Osteoblast (primary cell): ENCODE results near the gene USP1. TPM values are rescaled to one million over a fixed set of nuclear protein-coding genes. Genes with fewer than 3 reads are reported as not detected.
A peak's percentile ranks its signal among the peaks of the same experiment; 100 is the strongest.

Source experiments
- DNase-seq: peaks from one replicate; pipeline ENCODE4 v3.0.0; 2011; ENCODE audit warnings: low spot score, mixed read lengths; ENCODE audit not compliant: insufficient read length; ENCODE audit errors: missing footprints
- H2AFZ ChIP-seq: 2 replicates; pipeline ENCODE4 v1.6.0; 2011; ENCODE audit warnings: mild to moderate bottlenecking, low read length
- H3K27ac ChIP-seq: 2 replicates; pipeline ENCODE4 v1.5.1; 2011; ENCODE audit warnings: mild to moderate bottlenecking, low read depth, low read length, moderate library complexity
- H3K27me3 ChIP-seq: 2 replicates; pipeline ENCODE4 v1.6.0; 2012; ENCODE audit warnings: mild to moderate bottlenecking, control low read depth, inconsistent platforms, low read length, moderate library complexity; ENCODE audit not compliant: insufficient read depth
- H3K36me3 ChIP-seq: 2 replicates; pipeline ENCODE4 v1.5.1; 2011; ENCODE audit warnings: mild to moderate bottlenecking, low read length, control low read depth, moderate library complexity; ENCODE audit not compliant: insufficient read depth
- H3K4me1 ChIP-seq: 2 replicates; pipeline ENCODE4 v1.5.1; 2011; ENCODE audit warnings: mild to moderate bottlenecking, low read length, control low read depth, moderate library complexity; ENCODE audit not compliant: insufficient read depth
- H3K4me2 ChIP-seq: 2 replicates; pipeline ENCODE4 v1.6.0; 2011; ENCODE audit warnings: mild to moderate bottlenecking, low read length; ENCODE audit not compliant: insufficient read depth
- H3K4me3 ChIP-seq: fragments of 200-600 bp; sonication (generic); 3 replicates; pipeline ENCODE4 v1.5.1; 2012; ENCODE audit warnings: mild to moderate bottlenecking, low read length, inconsistent platforms; ENCODE audit not compliant: insufficient read depth
- H3K79me2 ChIP-seq: 2 replicates; pipeline ENCODE4 v1.6.0; 2012; ENCODE audit warnings: mild to moderate bottlenecking, low read length, control low read depth, inconsistent platforms; ENCODE audit not compliant: insufficient read depth
- H3K9me3 ChIP-seq: 2 replicates; pipeline ENCODE4 v1.5.1; 2011; ENCODE audit warnings: low read depth, low read length, control low read depth
- H4K20me1 ChIP-seq: 2 replicates; pipeline ENCODE4 v1.6.0; 2012; ENCODE audit warnings: mild to moderate bottlenecking, low read length, control low read depth; ENCODE audit not compliant: insufficient read depth
- total RNA-seq: library from RNA; depleted of rRNA; stranded (reverse); fragments of >200 nt; gene quantifications from 2 replicates; pipeline ENCODE4 v1.2.3, GENCODE V29; 2012
- TF ChIP-seq, protein P1 (sequence below): IDR thresholded peaks from 2 replicates; pipeline ENCODE4 v1.5.1; 2011; ENCODE audit warnings: mild to moderate bottlenecking, low read depth, low read length, moderate library complexity; ENCODE audit errors: extremely low read depth

The USP1 gene
- total RNA-seq, 1 donor, result 23.5 TPM

DNA sequence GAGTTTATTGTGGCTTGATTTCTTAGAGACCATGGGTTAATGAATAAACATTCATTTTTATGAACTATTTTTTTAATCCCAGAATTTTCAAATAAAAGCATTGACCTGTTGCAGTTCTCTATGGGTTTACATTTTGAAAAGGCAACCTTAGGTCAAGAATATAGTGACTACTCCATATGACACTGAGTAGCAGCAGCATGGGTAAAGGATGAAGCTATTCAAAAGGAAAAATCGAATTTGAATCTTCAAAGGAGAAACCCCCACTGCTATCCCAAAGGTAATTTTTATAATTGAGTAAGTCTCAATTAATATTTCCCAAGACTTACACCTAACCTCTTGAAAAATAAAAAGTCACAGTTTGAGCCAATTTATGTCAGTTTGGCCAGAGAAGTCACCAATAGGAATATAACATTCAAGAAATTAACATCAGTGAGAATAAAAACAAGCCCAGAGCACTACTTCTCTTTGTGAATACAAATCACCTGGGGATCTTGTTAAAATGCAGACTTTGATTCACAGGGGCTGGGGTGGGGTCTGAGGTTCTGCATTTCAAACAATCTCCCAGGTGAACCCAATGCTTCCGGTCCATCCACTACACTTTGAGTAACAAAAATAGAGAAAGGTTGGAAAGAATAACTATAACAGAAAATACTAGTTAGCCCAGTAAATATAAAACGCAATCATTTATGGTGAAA lies 39.8 kb downstream of the USP1 start:
- TF ChIP-seq, protein P1, sequence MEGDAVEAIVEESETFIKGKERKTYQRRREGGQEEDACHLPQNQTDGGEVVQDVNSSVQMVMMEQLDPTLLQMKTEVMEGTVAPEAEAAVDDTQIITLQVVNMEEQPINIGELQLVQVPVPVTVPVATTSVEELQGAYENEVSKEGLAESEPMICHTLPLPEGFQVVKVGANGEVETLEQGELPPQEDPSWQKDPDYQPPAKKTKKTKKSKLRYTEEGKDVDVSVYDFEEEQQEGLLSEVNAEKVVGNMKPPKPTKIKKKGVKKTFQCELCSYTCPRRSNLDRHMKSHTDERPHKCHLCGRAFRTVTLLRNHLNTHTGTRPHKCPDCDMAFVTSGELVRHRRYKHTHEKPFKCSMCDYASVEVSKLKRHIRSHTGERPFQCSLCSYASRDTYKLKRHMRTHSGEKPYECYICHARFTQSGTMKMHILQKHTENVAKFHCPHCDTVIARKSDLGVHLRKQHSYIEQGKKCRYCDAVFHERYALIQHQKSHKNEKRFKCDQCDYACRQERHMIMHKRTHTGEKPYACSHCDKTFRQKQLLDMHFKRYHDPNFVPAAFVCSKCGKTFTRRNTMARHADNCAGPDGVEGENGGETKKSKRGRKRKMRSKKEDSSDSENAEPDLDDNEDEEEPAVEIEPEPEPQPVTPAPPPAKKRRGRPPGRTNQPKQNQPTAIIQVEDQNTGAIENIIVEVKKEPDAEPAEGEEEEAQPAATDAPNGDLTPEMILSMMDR, result no peak
- Histone ChIP-seq H3K9me3 (no peaks in the 10 kb centered on the region), H3K4me1 (no peaks in the 10 kb centered on the region), H4K20me1 (no peaks in the 10 kb centered on the region), H2AFZ (no peak overlapping the region), H3K27ac (no peak overlapping the region), H3K27me3 (no peaks in the 10 kb centered on the region), H3K4me3 (no peak overlapping the region), H3K79me2 (no peaks in the 10 kb centered on the region), H3K36me3 (peaks cover 22% of the 10 kb centered on the region), H3K4me2 (no peak overlapping the region)
- DNase-seq, result no peak

DNA sequence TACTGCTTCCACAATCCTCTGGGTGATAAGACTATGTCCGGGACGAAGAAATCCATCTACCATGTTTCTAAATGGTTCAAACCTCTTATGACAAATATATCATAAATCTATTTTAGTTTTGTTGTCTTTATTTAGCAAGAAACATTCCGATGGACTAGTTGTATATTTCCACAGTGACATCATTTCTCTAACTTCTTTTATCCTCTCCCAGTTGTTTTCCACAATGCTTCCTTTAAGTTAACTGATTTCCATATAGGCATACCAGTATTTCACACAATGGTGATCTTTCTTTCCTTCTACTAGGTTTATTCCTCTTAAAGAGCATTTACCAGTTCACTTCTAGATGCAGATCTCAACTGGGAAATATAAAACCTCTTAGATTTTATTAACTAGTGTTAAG lies 44.8 kb downstream of the USP1 start:
- TF ChIP-seq, protein P1, result no peak
- Histone ChIP-seq H3K36me3 (peaks cover 5% of the 10 kb centered on the region), H3K27me3 (no peaks in the 10 kb centered on the region), H3K4me3 (no peak overlapping the region), H3K4me2 (no peak overlapping the region), H3K27ac (no peak overlapping the region), H4K20me1 (no peaks in the 10 kb centered on the region), H3K79me2 (no peaks in the 10 kb centered on the region), H3K9me3 (no peaks in the 10 kb centered on the region), H2AFZ (no peak overlapping the region), H3K4me1 (no peaks in the 10 kb centered on the region)
- peak; percentile 29 for DNase-seq

DNA sequence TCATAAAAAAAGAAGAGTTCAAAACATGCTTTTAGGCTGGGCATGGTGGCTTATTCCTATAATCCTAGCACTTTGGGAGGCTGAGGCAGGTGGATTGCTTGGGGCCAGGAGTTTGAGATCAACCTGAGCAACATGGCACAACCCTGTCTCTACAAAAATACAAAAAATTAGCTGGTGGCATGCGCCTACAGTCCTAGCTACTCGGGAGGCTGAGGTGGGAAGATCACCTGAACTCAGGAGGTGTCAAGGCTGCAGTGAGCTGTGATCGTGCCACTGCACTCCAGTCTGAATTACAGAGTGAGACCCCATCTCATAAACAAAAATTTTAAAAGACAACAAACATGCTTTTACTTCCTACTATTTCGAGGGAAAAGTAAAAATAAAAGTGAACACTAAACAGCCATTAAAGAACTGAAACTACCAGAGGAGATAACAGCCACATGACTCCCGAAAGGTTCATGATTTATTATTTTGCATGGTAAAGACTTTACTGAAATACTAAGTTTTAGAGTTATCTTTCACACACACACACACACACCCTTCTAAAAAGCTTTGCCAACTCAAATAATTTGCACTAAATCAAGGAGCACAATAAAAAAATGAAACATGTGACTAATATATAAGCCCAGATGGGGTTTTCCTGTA lies 48.1 kb downstream of the USP1 start:
- H3K27ac ChIP-seq, result no peak overlapping the region
- no peak overlapping the region for H2AFZ ChIP-seq
- H3K4me2 ChIP-seq, result no peak overlapping the region
- H4K20me1 ChIP-seq, result no peaks in the 10 kb centered on the region
- H3K79me2 ChIP-seq, result no peaks in the 10 kb centered on the region
- peaks cover 5% of the 10 kb centered on the region for H3K36me3 ChIP-seq
- DNase-seq, result no peak
- H3K9me3 ChIP-seq, result no peaks in the 10 kb centered on the region
- TF ChIP-seq, protein P1, result no peak
- no peaks in the 10 kb centered on the region for H3K4me1 ChIP-seq
- H3K27me3 ChIP-seq, result no peaks in the 10 kb centered on the region
- no peak overlapping the region for H3K4me3 ChIP-seq

DNA sequence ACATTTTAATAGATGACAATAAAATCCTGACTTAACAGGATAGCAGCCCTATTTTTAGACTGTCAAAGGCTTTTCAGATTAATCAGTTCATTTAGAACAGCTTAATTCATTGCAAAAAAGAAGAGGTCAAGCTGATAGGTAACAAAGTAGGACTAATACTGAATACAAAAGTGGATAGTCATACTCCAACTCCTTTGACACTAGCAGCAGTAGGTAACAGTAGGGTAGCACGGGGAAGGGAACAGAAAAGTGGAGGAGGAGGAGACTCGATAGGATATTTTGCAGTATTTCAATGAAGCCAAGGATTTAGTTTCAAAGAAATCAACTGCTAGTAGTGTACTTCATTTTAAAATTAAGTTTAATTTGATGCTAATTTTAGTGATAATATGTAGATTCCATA lies 51.1 kb downstream of the USP1 start:
- no peaks in the 10 kb centered on the region for H3K79me2 ChIP-seq
- H3K27ac ChIP-seq, result no peak overlapping the region
- no peak overlapping the region for H2AFZ ChIP-seq
- H3K4me3 ChIP-seq, result no peak overlapping the region
- H4K20me1 ChIP-seq, result no peaks in the 10 kb centered on the region
- H3K36me3 ChIP-seq, result peaks cover 15% of the 10 kb centered on the region
- no peak for DNase-seq
- H3K27me3 ChIP-seq, result no peaks in the 10 kb centered on the region
- H3K9me3 ChIP-seq, result no peaks in the 10 kb centered on the region
- TF ChIP-seq, protein P1, result no peak
- H3K4me1 ChIP-seq, result no peaks in the 10 kb centered on the region
- H3K4me2 ChIP-seq, result no peak overlapping the region
